ENCODE data around the gene REG1A.

REG1A gene

GRCh38 chr2:79128406-79128805 lies 8.1 kb downstream of the REG1A start:
- DNase-seq = no peak

- no peak for DNase-seq
Measured at GRCh38 chr2:79129260-79129659, 9.0 kb downstream of the REG1A start.

GRCh38 chr2:79129804-79130203 lies 9.5 kb downstream of the REG1A start:
- DNase-seq = no peak

DNA sequence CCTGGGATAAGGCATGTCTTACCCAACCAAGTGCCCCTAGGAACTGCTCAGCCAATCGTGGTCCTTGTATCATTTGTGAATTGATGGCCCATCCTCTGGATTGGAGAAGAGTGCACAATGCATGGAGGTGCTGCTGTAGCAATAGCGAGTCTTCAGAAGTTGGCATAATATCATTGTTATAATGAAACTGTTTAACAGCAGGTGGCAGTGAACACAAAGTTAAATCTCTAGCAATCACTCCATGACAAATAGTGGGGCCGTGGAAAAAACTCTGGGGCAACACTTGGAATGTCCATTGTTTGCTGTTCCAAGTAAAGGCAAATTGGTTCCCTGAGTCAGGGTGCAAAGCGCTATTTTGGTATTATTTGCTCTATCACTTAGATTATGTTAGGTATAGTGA lies 11.4 kb downstream of the REG1A start:
- no peak for DNase-seq

GRCh38 chr2:79138385-79138784 lies 18.1 kb downstream of the REG1A start:
- no peak for DNase-seq

- DNase-seq = no peak
Measured at GRCh38 chr2:79139423-79139822, 19.1 kb downstream of the REG1A start.

DNA sequence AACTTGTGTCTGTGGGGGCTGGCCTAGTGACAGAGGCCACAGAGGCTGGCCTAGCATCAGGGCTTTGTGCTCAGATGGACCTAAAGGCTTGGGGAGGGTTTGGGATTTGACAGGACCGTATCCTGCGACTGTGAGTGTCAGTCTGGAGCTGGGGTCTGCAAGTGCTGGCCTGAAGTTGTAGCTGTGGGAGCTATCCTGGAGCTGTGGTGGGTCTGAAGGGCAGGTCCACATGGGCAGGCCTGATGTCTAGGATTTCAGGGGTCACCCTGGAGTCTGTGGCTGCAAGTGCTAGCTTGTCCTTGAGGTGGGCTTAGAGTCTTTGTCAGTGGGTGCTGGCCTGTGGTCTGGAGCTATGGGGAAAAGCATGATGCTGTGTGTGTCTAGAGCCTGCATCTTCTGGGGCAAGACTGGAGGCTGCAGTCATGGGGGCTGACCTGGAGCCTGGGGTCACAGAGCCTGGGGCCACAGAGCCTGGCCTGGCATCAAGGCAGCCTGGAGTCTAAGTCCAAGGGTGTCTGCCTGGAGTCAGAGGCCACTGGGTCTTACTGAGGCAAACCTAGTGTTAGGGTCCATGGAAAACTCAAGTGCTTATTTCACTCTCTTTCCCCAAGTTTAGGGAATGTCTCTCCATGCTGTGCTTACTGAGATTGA lies 35.7 kb downstream of the REG1A start:
- no peak for DNase-seq

- DNase-seq = no peak
Measured at GRCh38 chr2:79159030-79159429, 38.7 kb downstream of the REG1A start.

DNA sequence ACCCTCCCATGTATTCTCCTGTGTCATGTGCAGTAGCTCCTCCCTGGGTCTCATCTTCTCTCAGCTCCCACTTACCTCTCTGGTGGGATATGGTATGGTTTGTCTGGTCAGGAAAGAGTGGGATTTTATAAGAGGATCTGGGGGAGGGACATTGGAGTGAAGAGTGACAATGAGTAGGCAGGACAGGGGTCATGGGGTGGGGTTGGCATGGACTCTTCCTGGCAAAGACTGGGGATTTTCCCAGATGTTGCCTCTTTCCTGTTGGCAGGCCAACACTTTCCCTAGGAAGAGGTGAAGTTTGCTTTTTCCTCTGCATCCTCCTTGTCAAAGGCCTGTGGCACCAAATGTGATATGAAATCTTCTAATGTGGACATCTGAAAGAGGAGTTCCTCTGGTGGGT lies 39.4 kb downstream of the REG1A start, which contains the start of gene REG3A:
Gene REG3A (minus strand): TSS at position 101 of the 400 bp plus-strand sequence. CDS start 348 bp downstream, outside the sequence.
- no peak for DNase-seq

GRCh38 chr2:79162132-79162531 lies 41.8 kb downstream of the REG1A start:
- DNase-seq = no peak

GRCh38 chr2:79162801-79163200 lies 42.5 kb downstream of the REG1A start:
- DNase-seq = no peak

DNA sequence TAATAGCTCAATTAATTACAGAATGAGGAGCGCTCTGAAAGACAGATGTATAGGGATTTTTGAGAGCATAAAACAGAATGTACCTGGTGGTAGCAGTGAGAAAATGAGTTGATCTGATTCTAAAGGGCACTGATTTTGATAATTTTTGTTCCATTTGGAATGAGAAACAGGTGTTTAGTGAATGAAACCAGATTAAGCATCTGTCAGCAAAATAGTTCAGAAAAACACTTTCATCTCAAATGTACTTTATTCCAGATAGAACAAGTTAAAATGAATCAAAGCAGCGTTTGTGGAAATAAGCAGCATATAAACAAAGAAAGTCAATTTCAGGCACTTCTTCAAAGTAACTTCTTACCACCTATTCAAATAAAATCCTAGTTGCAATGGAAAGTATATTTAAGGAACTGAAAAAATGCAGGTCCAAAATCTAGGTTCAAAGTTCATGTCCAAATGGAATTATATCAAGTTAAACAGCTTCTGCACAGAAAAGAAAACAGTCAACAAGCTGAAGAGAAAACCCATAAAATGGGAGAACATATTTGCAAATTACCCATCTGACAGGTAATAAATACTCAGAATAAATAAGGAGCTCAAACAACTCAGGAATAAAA lies 51.2 kb downstream of the REG1A start:
- DNase-seq = no peak
